ENCODE data around the gene GRIK3. TPM values are rescaled to one million over a fixed set of nuclear protein-coding genes. Genes with fewer than 3 reads are reported as not detected.

The GRIK3 gene
- total and polyA plus RNA-seq, 2 experiments from 2014 or later: 0.31 to 2.9 TPM

DNA sequence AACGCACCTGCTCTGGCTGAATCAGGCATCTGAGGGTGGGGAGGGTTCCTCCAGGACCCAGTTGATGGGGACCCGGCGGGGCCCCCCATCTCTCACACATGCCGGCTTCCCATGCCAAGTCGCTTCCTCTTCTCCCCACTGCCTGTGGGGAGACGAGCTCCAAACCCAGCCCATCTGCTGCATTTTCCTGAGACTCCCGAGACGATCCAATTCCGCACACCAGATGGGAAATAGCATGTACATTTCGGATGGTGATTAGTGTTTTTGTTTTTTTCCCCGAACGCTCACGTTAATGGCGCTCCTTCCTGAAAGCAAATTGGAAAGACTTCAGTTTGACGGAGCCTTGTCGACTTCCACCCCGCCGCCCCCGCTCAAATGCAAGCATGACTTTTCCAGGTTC lies 13.2 kb upstream of the GRIK3 start:
- Histone ChIP-seq H3K36me3 (ENCODE audit: insufficient read depth) (no peaks in the 10 kb centered on the region), H3K27ac (ENCODE audit: low read depth) (no peak overlapping the region), H3K4me2 (no peak overlapping the region), H3K79me2 (replicated peaks; ENCODE audit: insufficient read depth) (no peaks in the 10 kb centered on the region), H4K20me1 (replicated peaks; ENCODE audit: insufficient read depth) (no peaks in the 10 kb centered on the region), H3K4me1 (ENCODE audit: insufficient read depth) (peaks cover 25% of the 10 kb centered on the region), H3F3A (replicated peaks; ENCODE audit: low read depth) (no peaks in the 10 kb centered on the region), H2AFZ (no peak overlapping the region), H3K9me2 (ENCODE audit: insufficient read depth) (0 out of 2 replicates have a peak, but pooled peaks cover 4% of the 10 kb centered on the region), H3K4me3 (no peak overlapping the region), H3K27me3 (ENCODE audit: insufficient read depth) (no peaks in the 10 kb centered on the region)
- Mint-ChIP-seq H3K36me3 (ENCODE audit: low read depth) (no peaks in the 10 kb centered on the region), H3K4me1 (peaks cover 47% of the 10 kb centered on the region), H3K9me3 (no peaks in the 10 kb centered on the region; the same call in 2 of the 3 replicates), H3K27me3 (ENCODE audit: insufficient read depth, low read depth, poor library complexity) (peaks cover 10% of the 10 kb centered on the region), H3K27ac (no peak overlapping the region), H3K4me3 (no peak overlapping the region)
- ATAC-seq (no peak), DNase-seq (ENCODE audit: low spot score) (no peak)
- TF ChIP-seq JUNB (IDR thresholded peaks at IDR 0.05; ENCODE audit: unreplicated experiment): no peak
- TF ChIP-seq, protein P1, sequence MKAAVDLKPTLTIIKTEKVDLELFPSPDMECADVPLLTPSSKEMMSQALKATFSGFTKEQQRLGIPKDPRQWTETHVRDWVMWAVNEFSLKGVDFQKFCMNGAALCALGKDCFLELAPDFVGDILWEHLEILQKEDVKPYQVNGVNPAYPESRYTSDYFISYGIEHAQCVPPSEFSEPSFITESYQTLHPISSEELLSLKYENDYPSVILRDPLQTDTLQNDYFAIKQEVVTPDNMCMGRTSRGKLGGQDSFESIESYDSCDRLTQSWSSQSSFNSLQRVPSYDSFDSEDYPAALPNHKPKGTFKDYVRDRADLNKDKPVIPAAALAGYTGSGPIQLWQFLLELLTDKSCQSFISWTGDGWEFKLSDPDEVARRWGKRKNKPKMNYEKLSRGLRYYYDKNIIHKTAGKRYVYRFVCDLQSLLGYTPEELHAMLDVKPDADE (IDR thresholded peaks at IDR 0.05): no peak
- TF ChIP-seq CREB1 (CRISPR knock-in tag; IDR thresholded peaks at IDR 0.05; ENCODE audit: low read depth): no peak
- no peak for TF ChIP-seq EZH2phosphoT487 (IDR thresholded peaks at IDR 0.05; ENCODE audit: unreplicated experiment)
- TF ChIP-seq STAT1 (IDR thresholded peaks at IDR 0.05; ENCODE audit: unreplicated experiment): no peak
- TF ChIP-seq ZNF114 (CRISPR knock-in tag; IDR thresholded peaks at IDR 0.05): no peak
- TF ChIP-seq, protein P2, sequence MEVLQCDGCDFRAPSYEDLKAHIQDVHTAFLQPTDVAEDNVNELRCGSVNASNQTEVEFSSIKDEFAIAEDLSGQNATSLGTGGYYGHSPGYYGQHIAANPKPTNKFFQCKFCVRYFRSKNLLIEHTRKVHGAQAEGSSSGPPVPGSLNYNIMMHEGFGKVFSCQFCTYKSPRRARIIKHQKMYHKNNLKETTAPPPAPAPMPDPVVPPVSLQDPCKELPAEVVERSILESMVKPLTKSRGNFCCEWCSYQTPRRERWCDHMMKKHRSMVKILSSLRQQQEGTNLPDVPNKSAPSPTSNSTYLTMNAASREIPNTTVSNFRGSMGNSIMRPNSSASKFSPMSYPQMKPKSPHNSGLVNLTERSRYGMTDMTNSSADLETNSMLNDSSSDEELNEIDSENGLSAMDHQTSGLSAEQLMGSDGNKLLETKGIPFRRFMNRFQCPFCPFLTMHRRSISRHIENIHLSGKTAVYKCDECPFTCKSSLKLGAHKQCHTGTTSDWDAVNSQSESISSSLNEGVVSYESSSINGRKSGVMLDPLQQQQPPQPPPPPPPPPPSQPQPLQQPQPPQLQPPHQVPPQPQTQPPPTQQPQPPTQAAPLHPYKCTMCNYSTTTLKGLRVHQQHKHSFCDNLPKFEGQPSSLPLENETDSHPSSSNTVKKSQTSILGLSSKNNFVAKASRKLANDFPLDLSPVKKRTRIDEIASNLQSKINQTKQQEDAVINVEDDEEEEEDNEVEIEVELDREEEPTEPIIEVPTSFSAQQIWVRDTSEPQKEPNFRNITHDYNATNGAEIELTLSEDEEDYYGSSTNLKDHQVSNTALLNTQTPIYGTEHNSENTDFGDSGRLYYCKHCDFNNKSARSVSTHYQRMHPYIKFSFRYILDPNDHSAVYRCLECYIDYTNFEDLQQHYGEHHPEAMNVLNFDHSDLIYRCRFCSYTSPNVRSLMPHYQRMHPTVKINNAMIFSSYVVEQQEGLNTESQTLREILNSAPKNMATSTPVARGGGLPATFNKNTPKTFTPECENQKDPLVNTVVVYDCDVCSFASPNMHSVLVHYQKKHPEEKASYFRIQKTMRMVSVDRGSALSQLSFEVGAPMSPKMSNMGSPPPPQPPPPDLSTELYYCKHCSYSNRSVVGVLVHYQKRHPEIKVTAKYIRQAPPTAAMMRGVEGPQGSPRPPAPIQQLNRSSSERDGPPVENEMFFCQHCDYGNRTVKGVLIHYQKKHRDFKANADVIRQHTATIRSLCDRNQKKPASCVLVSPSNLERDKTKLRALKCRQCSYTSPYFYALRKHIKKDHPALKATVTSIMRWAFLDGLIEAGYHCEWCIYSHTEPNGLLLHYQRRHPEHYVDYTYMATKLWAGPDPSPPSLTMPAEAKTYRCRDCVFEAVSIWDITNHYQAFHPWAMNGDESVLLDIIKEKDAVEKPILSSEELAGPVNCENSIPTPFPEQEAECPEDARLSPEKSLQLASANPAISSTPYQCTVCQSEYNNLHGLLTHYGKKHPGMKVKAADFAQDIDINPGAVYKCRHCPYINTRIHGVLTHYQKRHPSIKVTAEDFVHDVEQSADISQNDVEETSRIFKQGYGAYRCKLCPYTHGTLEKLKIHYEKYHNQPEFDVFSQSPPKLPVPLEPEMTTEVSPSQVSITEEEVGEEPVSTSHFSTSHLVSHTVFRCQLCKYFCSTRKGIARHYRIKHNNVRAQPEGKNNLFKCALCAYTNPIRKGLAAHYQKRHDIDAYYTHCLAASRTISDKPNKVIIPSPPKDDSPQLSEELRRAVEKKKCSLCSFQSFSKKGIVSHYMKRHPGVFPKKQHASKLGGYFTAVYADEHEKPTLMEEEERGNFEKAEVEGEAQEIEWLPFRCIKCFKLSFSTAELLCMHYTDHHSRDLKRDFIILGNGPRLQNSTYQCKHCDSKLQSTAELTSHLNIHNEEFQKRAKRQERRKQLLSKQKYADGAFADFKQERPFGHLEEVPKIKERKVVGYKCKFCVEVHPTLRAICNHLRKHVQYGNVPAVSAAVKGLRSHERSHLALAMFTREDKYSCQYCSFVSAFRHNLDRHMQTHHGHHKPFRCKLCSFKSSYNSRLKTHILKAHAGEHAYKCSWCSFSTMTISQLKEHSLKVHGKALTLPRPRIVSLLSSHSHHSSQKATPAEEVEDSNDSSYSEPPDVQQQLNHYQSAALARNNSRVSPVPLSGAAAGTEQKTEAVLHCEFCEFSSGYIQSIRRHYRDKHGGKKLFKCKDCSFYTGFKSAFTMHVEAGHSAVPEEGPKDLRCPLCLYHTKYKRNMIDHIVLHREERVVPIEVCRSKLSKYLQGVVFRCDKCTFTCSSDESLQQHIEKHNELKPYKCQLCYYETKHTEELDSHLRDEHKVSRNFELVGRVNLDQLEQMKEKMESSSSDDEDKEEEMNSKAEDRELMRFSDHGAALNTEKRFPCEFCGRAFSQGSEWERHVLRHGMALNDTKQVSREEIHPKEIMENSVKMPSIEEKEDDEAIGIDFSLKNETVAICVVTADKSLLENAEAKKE (CRISPR knock-in tag; IDR thresholded peaks at IDR 0.05): no peak
- no peak for TF ChIP-seq ZNF331 (CRISPR knock-in tag; IDR thresholded peaks at IDR 0.05; ENCODE audit: low read depth)
- TF ChIP-seq EZH2 (IDR thresholded peaks at IDR 0.05; ENCODE audit: low read depth, unreplicated experiment): no peak
- TF ChIP-seq, protein P3, sequence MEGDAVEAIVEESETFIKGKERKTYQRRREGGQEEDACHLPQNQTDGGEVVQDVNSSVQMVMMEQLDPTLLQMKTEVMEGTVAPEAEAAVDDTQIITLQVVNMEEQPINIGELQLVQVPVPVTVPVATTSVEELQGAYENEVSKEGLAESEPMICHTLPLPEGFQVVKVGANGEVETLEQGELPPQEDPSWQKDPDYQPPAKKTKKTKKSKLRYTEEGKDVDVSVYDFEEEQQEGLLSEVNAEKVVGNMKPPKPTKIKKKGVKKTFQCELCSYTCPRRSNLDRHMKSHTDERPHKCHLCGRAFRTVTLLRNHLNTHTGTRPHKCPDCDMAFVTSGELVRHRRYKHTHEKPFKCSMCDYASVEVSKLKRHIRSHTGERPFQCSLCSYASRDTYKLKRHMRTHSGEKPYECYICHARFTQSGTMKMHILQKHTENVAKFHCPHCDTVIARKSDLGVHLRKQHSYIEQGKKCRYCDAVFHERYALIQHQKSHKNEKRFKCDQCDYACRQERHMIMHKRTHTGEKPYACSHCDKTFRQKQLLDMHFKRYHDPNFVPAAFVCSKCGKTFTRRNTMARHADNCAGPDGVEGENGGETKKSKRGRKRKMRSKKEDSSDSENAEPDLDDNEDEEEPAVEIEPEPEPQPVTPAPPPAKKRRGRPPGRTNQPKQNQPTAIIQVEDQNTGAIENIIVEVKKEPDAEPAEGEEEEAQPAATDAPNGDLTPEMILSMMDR (conservative IDR thresholded peaks at IDR 0.05; ENCODE audit: low read depth in 2 of 2): no peak
- TF ChIP-seq, protein P4, sequence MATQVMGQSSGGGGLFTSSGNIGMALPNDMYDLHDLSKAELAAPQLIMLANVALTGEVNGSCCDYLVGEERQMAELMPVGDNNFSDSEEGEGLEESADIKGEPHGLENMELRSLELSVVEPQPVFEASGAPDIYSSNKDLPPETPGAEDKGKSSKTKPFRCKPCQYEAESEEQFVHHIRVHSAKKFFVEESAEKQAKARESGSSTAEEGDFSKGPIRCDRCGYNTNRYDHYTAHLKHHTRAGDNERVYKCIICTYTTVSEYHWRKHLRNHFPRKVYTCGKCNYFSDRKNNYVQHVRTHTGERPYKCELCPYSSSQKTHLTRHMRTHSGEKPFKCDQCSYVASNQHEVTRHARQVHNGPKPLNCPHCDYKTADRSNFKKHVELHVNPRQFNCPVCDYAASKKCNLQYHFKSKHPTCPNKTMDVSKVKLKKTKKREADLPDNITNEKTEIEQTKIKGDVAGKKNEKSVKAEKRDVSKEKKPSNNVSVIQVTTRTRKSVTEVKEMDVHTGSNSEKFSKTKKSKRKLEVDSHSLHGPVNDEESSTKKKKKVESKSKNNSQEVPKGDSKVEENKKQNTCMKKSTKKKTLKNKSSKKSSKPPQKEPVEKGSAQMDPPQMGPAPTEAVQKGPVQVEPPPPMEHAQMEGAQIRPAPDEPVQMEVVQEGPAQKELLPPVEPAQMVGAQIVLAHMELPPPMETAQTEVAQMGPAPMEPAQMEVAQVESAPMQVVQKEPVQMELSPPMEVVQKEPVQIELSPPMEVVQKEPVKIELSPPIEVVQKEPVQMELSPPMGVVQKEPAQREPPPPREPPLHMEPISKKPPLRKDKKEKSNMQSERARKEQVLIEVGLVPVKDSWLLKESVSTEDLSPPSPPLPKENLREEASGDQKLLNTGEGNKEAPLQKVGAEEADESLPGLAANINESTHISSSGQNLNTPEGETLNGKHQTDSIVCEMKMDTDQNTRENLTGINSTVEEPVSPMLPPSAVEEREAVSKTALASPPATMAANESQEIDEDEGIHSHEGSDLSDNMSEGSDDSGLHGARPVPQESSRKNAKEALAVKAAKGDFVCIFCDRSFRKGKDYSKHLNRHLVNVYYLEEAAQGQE (IDR thresholded peaks at IDR 0.05; ENCODE audit: unreplicated experiment): no peak
- TF ChIP-seq POLR2AphosphoS5 (IDR thresholded peaks at IDR 0.05; ENCODE audit: low read depth): no peak
- no peak for TF ChIP-seq NANOG (IDR thresholded peaks at IDR 0.05; ENCODE audit: borderline replicate concordance)
